Retinal pigment epithelial cell (primary cell): ENCODE results near the gene NDST1.
A peak's percentile ranks its signal among the peaks of the same experiment; 100 is the strongest.

ENCODE experiments used
- DNase-seq: peaks from one replicate; pipeline ENCODE4 v3.0.0-alpha.2; 2010; ENCODE audit warnings: low read depth
- H3K4me3 ChIP-seq: 2 replicates; pipeline ENCODE4 v1.5.1; 2011; ENCODE audit warnings: mild to moderate bottlenecking, low read length, control low read depth, moderate library complexity
- CTCF ChIP-seq: conservative IDR thresholded peaks from 2 replicates; pipeline ENCODE4 v1.5.1; 2011; ENCODE audit warnings: low read depth, low read length, control low read depth, inconsistent platforms

NDST1 gene

GRCh38 chr5:150523472-150524350 lies 15.8 kb downstream of the NDST1 start:
- no peak overlapping the region for H3K4me3 ChIP-seq
- no peak for DNase-seq
- peak; percentile 77 for TF ChIP-seq CTCF

- DNase-seq = no peak
- no peak overlapping the region for H3K4me3 ChIP-seq
- TF ChIP-seq CTCF = no peak
These were observed 17.2 kb downstream of the NDST1 start for GRCh38 chr5:150525163-150525562.

GRCh38 chr5:150525781-150526180 lies 17.9 kb downstream of the NDST1 start:
- H3K4me3 ChIP-seq = no peak overlapping the region
- no peak for DNase-seq
- TF ChIP-seq CTCF = no peak

- DNase-seq = no peak
These were observed 19.1 kb downstream of the NDST1 start for GRCh38 chr5:150527038-150527437.

GRCh38 chr5:150527808-150528207 lies 19.9 kb downstream of the NDST1 start:
- no peak overlapping the region for H3K4me3 ChIP-seq
- TF ChIP-seq CTCF = no peak
- DNase-seq = no peak

More at GRCh38 chr5:150527038-150527437, 19.1 kb downstream of the NDST1 start:
- no peak overlapping the region for H3K4me3 ChIP-seq
- TF ChIP-seq CTCF = no peak

- TF ChIP-seq CTCF = no peak
- no peak overlapping the region for H3K4me3 ChIP-seq
- DNase-seq = no peak
These were observed 21.1 kb downstream of the NDST1 start for GRCh38 chr5:150528924-150529546.
